Calu3 (cell line): ENCODE data around the gene ASTN2. TPM values are rescaled to one million over a fixed set of nuclear protein-coding genes. Genes with fewer than 3 reads are reported as not detected.
A peak's percentile ranks its signal among the peaks of the same experiment; 100 is the strongest.

ENCODE experiments used
- Bru-seq: library from RNA; stranded (reverse); fragments of 400-500 nt; gene quantifications from one replicate; lab custom pipeline; 2021; lab: Mats Ljungman, UMichigan
- BruChase-seq, 2 experiments: library from RNA; stranded (reverse); fragments of 400-500 nt; gene quantifications; one replicate each; lab custom pipeline; 2021; lab: Mats Ljungman, UMichigan
- BruUV-seq: library from RNA; stranded (reverse); fragments of 400-500 nt; replicated peaks from 2 replicates; lab custom pipeline; 2021; lab: Mats Ljungman, UMichigan
- CTCF ChIA-PET: fragments of 300-600 bp; sonication (Branson Sonifier 250); formaldehyde crosslinking; loops from one replicate; lab custom pipeline; 2022; ENCODE audit warnings: antibody characterized with exemption; lab: Charles Lee
- DNase-seq: peaks from one replicate; pipeline ENCODE4 v3.0.0; 2022
- H3K27ac Mint-ChIP-seq: one replicate; pipeline ENCODE4 v1.8.0; 2022; ENCODE audit warnings: mixed read lengths; ENCODE audit not compliant: unreplicated experiment
- H3K27me3 Mint-ChIP-seq: one replicate; pipeline ENCODE4 v1.8.0; 2022; ENCODE audit warnings: mixed read lengths; ENCODE audit not compliant: unreplicated experiment
- H3K36me3 Mint-ChIP-seq: one replicate; pipeline ENCODE4 v1.8.0; 2022; ENCODE audit warnings: mild to moderate bottlenecking, moderate library complexity, mixed read lengths; ENCODE audit not compliant: insufficient read depth, unreplicated experiment
- H3K4me1 Mint-ChIP-seq: one replicate; pipeline ENCODE4 v1.8.0; 2022; ENCODE audit warnings: mild to moderate bottlenecking, low read depth, mixed read lengths; ENCODE audit not compliant: unreplicated experiment
- H3K4me3 Mint-ChIP-seq: one replicate; pipeline ENCODE4 v1.8.0; 2022; ENCODE audit warnings: mild to moderate bottlenecking, low read depth, moderate library complexity, mixed read lengths; ENCODE audit not compliant: unreplicated experiment
- H3K9me3 Mint-ChIP-seq: one replicate; pipeline ENCODE4 v1.8.0; 2022; ENCODE audit warnings: low read depth, mixed read lengths; ENCODE audit not compliant: unreplicated experiment
- CTCF ChIP-seq: fragments of 200-600 bp; IDR thresholded peaks from one replicate; pipeline ENCODE4 v1.8.0; 2022; ENCODE audit warnings: antibody characterized with exemption; ENCODE audit not compliant: unreplicated experiment
- intact Hi-C: fragments of 100-400 bp; cut with micrococcal nuclease; formaldehyde crosslinking; loops from one replicate; pipeline ENCODE4 v1.10.0; 2022; ENCODE audit not compliant: unreplicated experiment
- long read RNA-seq: library from polyadenylated mRNA; stranded (forward); transcript quantifications from one replicate; pipeline ENCODE4 v2.0.0, GENCODE V29; 2022
- total RNA-seq: library from RNA; stranded (reverse); gene quantifications from 2 replicates; pipeline ENCODE4 v1.2.3, GENCODE V29; 2022

Gene ASTN2, protein sequence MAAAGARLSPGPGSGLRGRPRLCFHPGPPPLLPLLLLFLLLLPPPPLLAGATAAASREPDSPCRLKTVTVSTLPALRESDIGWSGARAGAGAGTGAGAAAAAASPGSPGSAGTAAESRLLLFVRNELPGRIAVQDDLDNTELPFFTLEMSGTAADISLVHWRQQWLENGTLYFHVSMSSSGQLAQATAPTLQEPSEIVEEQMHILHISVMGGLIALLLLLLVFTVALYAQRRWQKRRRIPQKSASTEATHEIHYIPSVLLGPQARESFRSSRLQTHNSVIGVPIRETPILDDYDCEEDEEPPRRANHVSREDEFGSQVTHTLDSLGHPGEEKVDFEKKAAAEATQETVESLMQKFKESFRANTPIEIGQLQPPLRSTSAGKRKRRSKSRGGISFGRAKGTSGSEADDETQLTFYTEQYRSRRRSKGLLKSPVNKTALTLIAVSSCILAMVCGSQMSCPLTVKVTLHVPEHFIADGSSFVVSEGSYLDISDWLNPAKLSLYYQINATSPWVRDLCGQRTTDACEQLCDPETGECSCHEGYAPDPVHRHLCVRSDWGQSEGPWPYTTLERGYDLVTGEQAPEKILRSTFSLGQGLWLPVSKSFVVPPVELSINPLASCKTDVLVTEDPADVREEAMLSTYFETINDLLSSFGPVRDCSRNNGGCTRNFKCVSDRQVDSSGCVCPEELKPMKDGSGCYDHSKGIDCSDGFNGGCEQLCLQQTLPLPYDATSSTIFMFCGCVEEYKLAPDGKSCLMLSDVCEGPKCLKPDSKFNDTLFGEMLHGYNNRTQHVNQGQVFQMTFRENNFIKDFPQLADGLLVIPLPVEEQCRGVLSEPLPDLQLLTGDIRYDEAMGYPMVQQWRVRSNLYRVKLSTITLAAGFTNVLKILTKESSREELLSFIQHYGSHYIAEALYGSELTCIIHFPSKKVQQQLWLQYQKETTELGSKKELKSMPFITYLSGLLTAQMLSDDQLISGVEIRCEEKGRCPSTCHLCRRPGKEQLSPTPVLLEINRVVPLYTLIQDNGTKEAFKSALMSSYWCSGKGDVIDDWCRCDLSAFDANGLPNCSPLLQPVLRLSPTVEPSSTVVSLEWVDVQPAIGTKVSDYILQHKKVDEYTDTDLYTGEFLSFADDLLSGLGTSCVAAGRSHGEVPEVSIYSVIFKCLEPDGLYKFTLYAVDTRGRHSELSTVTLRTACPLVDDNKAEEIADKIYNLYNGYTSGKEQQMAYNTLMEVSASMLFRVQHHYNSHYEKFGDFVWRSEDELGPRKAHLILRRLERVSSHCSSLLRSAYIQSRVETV (N-terminal part only)
- total RNA-seq (1.7 TPM in 2 replicates), Bru-seq, nascent RNA (percentile 20 among the genes with signal in this experiment), BruChase-seq, experiment 1, labeled RNA remaining after a 6-hour chase (percentile 12 among the genes with signal in this experiment), BruChase-seq, experiment 2, labeled RNA remaining after a 2-hour chase (percentile 14 among the genes with signal in this experiment)
- long read RNA-seq, partial matches to known transcripts, result 0 of 10 reads
- long read RNA-seq, other reads (novel, unspliced or antisense), result 10 of 10 reads

GRCh38 chr9:117414906-117415331, at the start of gene ASTN2:
Gene ASTN2, minus strand, starts transcription at chr9:117415057. Its CDS starts 119 bp downstream, at chr9:117414938.
- H3K27me3 Mint-ChIP-seq, result no peaks in the 10 kb centered on the region
- no peaks in the 10 kb centered on the region for H3K36me3 Mint-ChIP-seq
- BruUV-seq, result no TSS peak
- DNase-seq, result peak; percentile 8
- H3K9me3 Mint-ChIP-seq, result no peaks in the 10 kb centered on the region
- intact Hi-C loops, result no loop called here
- no peak within 1 kb of the TSS for H3K27ac Mint-ChIP-seq
- TF ChIP-seq CTCF, result no peak
- no peak within 1 kb of the TSS for H3K4me3 Mint-ChIP-seq
- no peaks in the 10 kb centered on the region for H3K4me1 Mint-ChIP-seq
- CTCF ChIA-PET, result no interaction called here

GRCh38 chr9:117462861-117463260, 48.0 kb upstream of the ASTN2 start:
- Mint-ChIP-seq H3K4me3 (no peak overlapping the region), H3K36me3 (no peaks in the 10 kb centered on the region), H3K9me3 (no peaks in the 10 kb centered on the region), H3K27me3 (no peaks in the 10 kb centered on the region), H3K27ac (no peak overlapping the region), H3K4me1 (no peaks in the 10 kb centered on the region)
- no TSS peak for BruUV-seq
- CTCF ChIA-PET, result no interaction called here
- intact Hi-C loops, result no loop called here
- no peak for TF ChIP-seq CTCF
- no peak for DNase-seq

- TF ChIP-seq CTCF, result no peak
- H3K27me3 Mint-ChIP-seq, result no peaks in the 10 kb centered on the region
- H3K4me3 Mint-ChIP-seq, result no peak overlapping the region
- H3K4me1 Mint-ChIP-seq, result no peaks in the 10 kb centered on the region
- CTCF ChIA-PET, result no interaction called here
- BruUV-seq, result no TSS peak
- intact Hi-C loops, result no loop called here
- H3K9me3 Mint-ChIP-seq, result no peaks in the 10 kb centered on the region
- H3K36me3 Mint-ChIP-seq, result no peaks in the 10 kb centered on the region
- H3K27ac Mint-ChIP-seq, result no peak overlapping the region
- DNase-seq, result no peak
Measured at GRCh38 chr9:117461386-117461785, 46.5 kb upstream of the ASTN2 start.
